Muscle of arm (tissue), 12 donors: ENCODE data around the gene SLC6A7. TPM values are rescaled to one million over a fixed set of nuclear protein-coding genes. Genes with fewer than 3 reads are reported as not detected.

ENCODE experiments used
- polyA plus RNA-seq, 12 donors: library from polyadenylated mRNA; unstranded; fragments of 120-200 nt; gene quantifications; one replicate each; pipeline ENCODE4 v1.2.1, GENCODE V29; 2013; ENCODE audit not compliant: insufficient read length in 12 of 12

Gene SLC6A7
- polyA plus RNA-seq, 12 donors, result 0.20 to 1.9 (median 0.52) TPM; not detected in 2

Other genes starting within 250 kb of the SLC6A7 start
- gene PDE6A, start 245.3 kb upstream of the SLC6A7 start, polyA plus RNA-seq, result under 1 TPM in 8 of 12 donors, not detected in 4; 0.04 to 0.12 (median 0.07) TPM
- gene SLC26A2, start 229.3 kb upstream of the SLC6A7 start, polyA plus RNA-seq, result 10 to 100 TPM in 8 of 12 donors, 1 to 10 TPM in 3, not detected in 1; 8.7 to 81.0 (median 11.9) TPM
- gene TIGD6, start 189.4 kb upstream of the SLC6A7 start, polyA plus RNA-seq, result 1 to 10 TPM in 10 of 12 donors, not detected in 2; 2.1 to 4.4 (median 2.5) TPM
- gene HMGXB3, start 189.3 kb upstream of the SLC6A7 start, polyA plus RNA-seq, result 10 to 100 TPM in 11 of 12 donors, not detected in 1; 12.0 to 32.2 (median 16.3) TPM
- gene CSF1R, start 103.5 kb upstream of the SLC6A7 start, polyA plus RNA-seq, result 10 to 100 TPM in 11 of 12 donors, not detected in 1; 17.0 to 41.1 (median 24.6) TPM
- gene PDGFRB, start 34.2 kb upstream of the SLC6A7 start, polyA plus RNA-seq, result 100 to 1,000 TPM in 11 of 12 donors, not detected in 1; 106 to 161 (median 136) TPM
- gene CDX1, start 23.3 kb upstream of the SLC6A7 start, polyA plus RNA-seq, result 10 to 100 TPM in 1 of 12 donors, under 1 TPM in 4, not detected in 7; 0.20 to 47.4 (median 0.69) TPM
- gene CAMK2A, start 99.7 kb downstream of the SLC6A7 start, polyA plus RNA-seq, result 100 to 1,000 TPM in 4 of 12 donors, 10 to 100 TPM in 8; 31.8 to 252 (median 81.0) TPM
- 1 to 10 TPM in 11 of 12 donors, not detected in 1; 3.6 to 9.9 (median 6.1) TPM for gene ARSI, start 112.8 kb downstream of the SLC6A7 start, polyA plus RNA-seq
- 10 to 100 TPM in 11 of 12 donors, not detected in 1; 16.4 to 33.0 (median 18.7) TPM for gene TCOF1, start 167.6 kb downstream of the SLC6A7 start, polyA plus RNA-seq
- gene CD74, start 222.8 kb downstream of the SLC6A7 start, polyA plus RNA-seq, result 100 to 1,000 TPM in 3 of 12 donors, 10 to 100 TPM in 8, not detected in 1; 44.8 to 427 (median 79.9) TPM